Breast epithelium (tissue), 3 donors: Measurements from ENCODE around the gene CCDC121.
"Not testable (repeated sequence)": the region's sequence is repeated elsewhere in the genome, so short reads cannot be mapped to it uniquely, and the experiment has no call there.

Source experiments
- CTCF ChIP-seq, 3 donors: fragments of 450-650 bp; IDR thresholded peaks; one replicate each; pipeline ENCODE4 v1.5.1; 2016 to 2017; ENCODE audit warnings: antibody characterized with exemption in 3 of 3, mild to moderate bottlenecking in 3 of 3, moderate library complexity in 3 of 3
- POLR2A ChIP-seq: fragments of 450-650 bp; IDR thresholded peaks from one replicate; pipeline ENCODE4 v1.6.1; 2016; ENCODE audit warnings: antibody characterized with exemption, mild to moderate bottlenecking, moderate library complexity

GRCh38 chr2:27630257-27630656 lies 1.4 kb upstream of the CCDC121 start:
- TF ChIP-seq CTCF (IDR thresholded peaks at IDR 0.05); POLR2A: not testable (repeated sequence)
